Right cardiac atrium (tissue), 5 donors: Measurements from ENCODE around the gene FH. TPM values are rescaled to one million over a fixed set of nuclear protein-coding genes. Genes with fewer than 3 reads are reported as not detected.
A peak's percentile ranks its signal among the peaks of the same experiment; 100 is the strongest.

Experiments
- ATAC-seq, 2 donors: fragments of 200-7000 bp; cut with Tn5 transposase; one replicate each; pipeline versions ENCODE4 v1.8.0 to v1.9.1; 2020; ENCODE audit warnings: moderate library complexity in 2 of 2, mild to moderate bottlenecking in 1 of 2
- DNase-seq, 3 donors: peaks; one replicate each; pipeline ENCODE4 v3.0.0-alpha.2; 2020
- H3K27ac ChIP-seq: one replicate; pipeline ENCODE4 v1.5.1; 2013; ENCODE audit warnings: mild to moderate bottlenecking, low read length, control low read depth, moderate library complexity
- H3K27me3 ChIP-seq: one replicate; pipeline ENCODE4 v1.6.1; 2013; ENCODE audit not compliant: control insufficient read depth, insufficient read depth
- H3K4me1 ChIP-seq: one replicate; pipeline ENCODE4 v1.6.1; 2013; ENCODE audit warnings: low read length; ENCODE audit not compliant: control insufficient read depth, insufficient read depth
- H3K4me3 ChIP-seq: one replicate; pipeline ENCODE4 v1.5.1; 2013; ENCODE audit warnings: low read length, control low read depth
- H3K9me3 ChIP-seq: one replicate; pipeline ENCODE4 v1.6.1; 2013; ENCODE audit warnings: low read length; ENCODE audit not compliant: control insufficient read depth
- WGBS: extraction: QIAGEN DNeasy Blood & Tissue Kit; methylation state at CpG from one replicate; pipeline ENCODE4 v1.1.7; 2013; 5-methylcytosine and 5-hydroxymethylcytosine counted together
- intact Hi-C, 4 donors: fragments of 100-400 bp; cut with DNase I; formaldehyde crosslinking; loops; one replicate each; pipeline versions ENCODE4 v1.11.0 to v1.14.0; 2022 to 2023
- polyA plus RNA-seq: library from polyadenylated mRNA; stranded (reverse); fragments of 200-250 nt; gene quantifications from one replicate; pipeline ENCODE4 v1.2.3, GENCODE V29; 2013
- total RNA-seq, 4 donors: library from RNA; stranded (reverse); fragmentation: NEBNext Ultra II Directional; extraction: Animal tissue kit (Norgen Biotek cat#: 25700); gene quantifications; one replicate each; pipeline ENCODE4 v1.2.1, GENCODE V29; 2021
- donor health status: healthy with polysubstance abuse.
- donor health status: DM: no; HTN: yes; CAD: no.
- donor health status: DM: no; HTN: no; CAD: no.
- donor health status: DM: no; HTN: yes; CAD: no; lungs with severe emphysema.
- donor health status: DM: yes; HTN: yes; CAD: no.

The FH gene
- total and polyA plus RNA-seq, 5 donors, result 149 to 232 (median 169) TPM

- no peaks in the 10 kb centered on the region for H3K9me3 ChIP-seq
- no peak for DNase-seq
- ATAC-seq, result no peak
- no peak overlapping the region for H3K4me3 ChIP-seq
- intact Hi-C loops, result no loop called here
- 45% methylated on average over 2 of the region's 2 CpGs for WGBS
- no peak overlapping the region for H3K27ac ChIP-seq
- H3K4me1 ChIP-seq, result no peaks in the 10 kb centered on the region
- H3K27me3 ChIP-seq, result no peaks in the 10 kb centered on the region
Observed at GRCh38 chr1:241548008-241548407, 28.5 kb upstream of the FH start.

DNA sequence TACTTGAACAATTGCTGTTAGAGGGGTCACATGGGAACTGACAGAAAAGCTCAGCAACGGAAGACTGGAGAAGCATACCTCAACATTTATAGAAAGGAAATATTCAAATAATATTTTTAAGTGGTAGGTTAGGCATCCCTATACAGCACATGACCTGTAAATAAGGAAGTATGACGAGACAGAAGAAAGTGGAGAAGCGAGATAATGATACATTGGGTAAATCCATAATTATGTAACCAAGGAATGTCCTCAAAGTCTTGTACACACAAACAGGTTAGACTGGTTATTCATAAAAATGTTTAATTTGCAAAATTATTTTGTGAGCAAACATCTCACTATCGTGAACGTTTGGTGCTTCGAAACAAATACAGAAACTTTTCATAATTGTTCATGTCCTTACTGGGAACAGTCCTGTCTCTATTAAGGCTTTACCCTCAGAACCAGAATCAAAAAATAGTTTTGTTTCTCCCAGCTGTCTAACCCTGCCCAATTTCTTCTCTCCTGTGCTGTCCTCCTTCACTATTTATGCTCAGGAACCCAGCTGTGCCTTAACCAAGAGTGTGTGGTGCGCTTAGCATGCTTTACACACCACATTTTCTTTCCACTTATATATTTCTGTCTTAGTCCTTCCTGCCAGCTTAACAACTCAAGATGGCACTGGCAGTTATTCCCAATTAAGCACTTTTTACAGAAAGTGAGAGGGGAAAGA is 22.8 kb upstream of the FH start:
- intact Hi-C loops, result no loop called here
- Histone ChIP-seq H3K27me3 (no peaks in the 10 kb centered on the region), H3K4me1 (no peaks in the 10 kb centered on the region), H3K27ac (no peak overlapping the region), H3K4me3 (no peak overlapping the region), H3K9me3 (no peaks in the 10 kb centered on the region)
- 79% methylated on average over 7 of the region's 7 CpGs for WGBS
- DNase-seq (no peak), ATAC-seq (no peak)

GRCh38 chr1:241536969-241537368 is 17.4 kb upstream of the FH start:
- intact Hi-C loops, result loop anchor here in 2 of 4 donors (10.0 kb wide), 2 partner anchors 78 to 88 kb away; no protein-coding TSS in a partner anchor
- no peak for ATAC-seq
- Histone ChIP-seq H3K27me3 (no peaks in the 10 kb centered on the region), H3K27ac (no peak overlapping the region), H3K4me1 (no peaks in the 10 kb centered on the region), H3K4me3 (no peak overlapping the region), H3K9me3 (no peaks in the 10 kb centered on the region)
- no peak for DNase-seq
- 72% methylated on average over 2 of the region's 2 CpGs for WGBS

DNA sequence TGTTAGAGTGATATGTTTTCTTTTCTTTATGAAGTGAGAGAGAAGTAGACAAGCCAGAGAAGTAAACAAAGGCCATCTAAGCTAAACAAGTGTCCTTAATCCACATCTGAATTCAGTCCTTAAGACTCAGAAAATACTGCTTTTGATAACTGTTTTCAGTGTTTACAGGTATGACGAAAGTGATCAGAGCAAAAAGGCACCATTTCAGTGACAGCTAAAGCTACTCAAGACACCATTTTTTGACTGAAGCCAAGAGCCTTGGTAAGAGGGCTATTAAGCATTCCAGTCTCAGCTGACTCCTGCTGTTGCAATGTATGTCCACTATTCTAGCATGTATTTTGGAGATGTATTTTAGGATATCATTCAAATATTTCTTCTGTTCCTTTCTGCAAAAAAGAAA is 16.7 kb upstream of the FH start:
- no peak for DNase-seq
- WGBS, result 86% methylated on average over 1 of the region's 1 CpG
- intact Hi-C loops, result loop anchor here in 2 of 4 donors (10.0 kb wide), 2 partner anchors 78 to 88 kb away; no protein-coding TSS in a partner anchor

DNA sequence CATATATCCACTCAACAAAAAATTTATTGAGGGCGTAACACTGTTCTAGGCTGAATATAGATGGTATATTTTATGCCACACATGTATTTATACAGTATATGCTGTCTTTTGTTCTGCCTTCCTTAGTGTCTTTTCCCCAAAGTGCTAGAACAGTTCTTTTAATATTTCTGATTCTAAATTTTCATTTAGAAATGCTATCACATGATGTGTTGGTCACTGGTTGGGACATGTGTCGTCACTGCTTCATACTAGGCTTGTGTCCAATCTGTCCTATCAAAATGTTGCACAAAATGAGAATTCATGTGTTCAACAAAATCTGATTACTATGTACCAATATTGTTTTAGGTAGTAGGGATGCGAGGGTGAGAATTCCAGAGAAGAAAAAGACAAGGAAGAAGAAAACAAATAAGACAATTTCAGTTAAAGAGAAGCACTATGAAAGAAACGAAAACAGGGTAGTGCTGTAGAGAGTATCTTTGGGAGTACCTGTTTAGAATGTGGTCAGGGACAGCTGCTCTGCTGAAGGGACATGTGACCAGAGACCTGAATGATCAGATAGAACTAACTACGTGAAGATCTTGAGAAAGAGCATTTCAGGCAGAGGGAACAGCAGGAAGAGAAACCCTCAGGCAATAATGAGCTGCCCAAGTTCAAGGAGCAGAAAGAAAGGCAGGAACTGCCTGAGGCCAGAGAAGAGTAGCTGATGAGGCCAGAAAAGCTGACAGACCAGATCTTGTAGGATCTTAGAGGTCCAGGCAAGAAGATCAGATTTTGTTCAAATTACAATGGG is 14.0 kb upstream of the FH start:
- intact Hi-C loops, result loop anchor here in 2 of 4 donors (10.0 kb wide), 2 partner anchors 81 to 91 kb away; no protein-coding TSS in a partner anchor
- no peak for ATAC-seq
- Histone ChIP-seq H3K9me3 (no peaks in the 10 kb centered on the region), H3K4me3 (no peak overlapping the region), H3K27ac (no peak overlapping the region), H3K4me1 (no peaks in the 10 kb centered on the region), H3K27me3 (no peaks in the 10 kb centered on the region)
- DNase-seq, result no peak
- whole genome bisulfite sequencing, result 71% methylated on average over 5 of the region's 5 CpGs

More for the DNA sequence above, 16.7 kb upstream of the FH start:
- no peak overlapping the region for H3K27ac ChIP-seq
- no peaks in the 10 kb centered on the region for H3K27me3 ChIP-seq
- no peaks in the 10 kb centered on the region for H3K9me3 ChIP-seq
- no peaks in the 10 kb centered on the region for H3K4me1 ChIP-seq
- H3K4me3 ChIP-seq, result no peak overlapping the region
- ATAC-seq, result no peak

GRCh38 chr1:241532864-241533263 is 13.3 kb upstream of the FH start:
- WGBS, result 87% methylated on average over 7 of the region's 7 CpGs
- H3K4me3 ChIP-seq, result no peak overlapping the region

GRCh38 chr1:241532162-241532531 is 12.6 kb upstream of the FH start, which contains the start of gene KMO:
TSS of gene KMO (plus strand) at chr1:241532378. CDS start at chr1:241532445, 67 bp downstream.
- Histone ChIP-seq H3K27ac (no peak within 1 kb of the TSS), H3K27me3 (no peaks in the 10 kb centered on the region), H3K4me1 (no peaks in the 10 kb centered on the region), H3K4me3 (peak within 1 kb of the TSS; percentile 95), H3K9me3 (no peaks in the 10 kb centered on the region)
- peak in 1 of 2 donors; percentile 56 for ATAC-seq
- intact Hi-C loops, result loop anchor here in 2 of 4 donors (10.0 kb wide), 2 partner anchors 83 to 93 kb away; no protein-coding TSS in a partner anchor
- 3% methylated on average over 1 of the region's 1 CpG for WGBS
- DNase-seq, result no peak

More at GRCh38 chr1:241532864-241533263, 13.3 kb upstream of the FH start:
- no peaks in the 10 kb centered on the region for H3K9me3 ChIP-seq
- no peaks in the 10 kb centered on the region for H3K27me3 ChIP-seq
- no peak overlapping the region for H3K27ac ChIP-seq
- DNase-seq, result no peak
- ATAC-seq, result no peak
- intact Hi-C loops, result loop anchor here in 2 of 4 donors (10.0 kb wide), 2 partner anchors 82 to 92 kb away; no protein-coding TSS in a partner anchor
- H3K4me1 ChIP-seq, result no peaks in the 10 kb centered on the region

- intact Hi-C loops, result loop anchor here in 2 of 4 donors (10.0 kb wide), 2 partner anchors 83 to 93 kb away; no protein-coding TSS in a partner anchor
- Histone ChIP-seq H3K9me3 (no peaks in the 10 kb centered on the region), H3K27me3 (no peaks in the 10 kb centered on the region), H3K27ac (no peak overlapping the region), H3K4me1 (no peaks in the 10 kb centered on the region), H3K4me3 (peak overlapping the region; percentile 95)
- no peak for DNase-seq
- 5% methylated on average over 11 of the region's 11 CpGs for WGBS
- peak; percentile 80 to 84 for ATAC-seq
Observed at GRCh38 chr1:241531195-241532161, 11.9 kb upstream of the FH start.

- no peaks in the 10 kb centered on the region for H3K27me3 ChIP-seq
- DNase-seq (no peak), ATAC-seq (no peak)
- no peak overlapping the region for H3K4me3 ChIP-seq
- H3K4me1 ChIP-seq, result no peaks in the 10 kb centered on the region
- intact Hi-C loops, result loop anchor here in 1 of 4 donors (10.0 kb wide), 1 partner anchor 308 kb away; no protein-coding TSS in a partner anchor
- 62% methylated on average over 3 of the region's 3 CpGs for WGBS
- H3K9me3 ChIP-seq, result no peaks in the 10 kb centered on the region
- H3K27ac ChIP-seq, result no peak overlapping the region
Observed at GRCh38 chr1:241527146-241527545, 7.6 kb upstream of the FH start.

DNA sequence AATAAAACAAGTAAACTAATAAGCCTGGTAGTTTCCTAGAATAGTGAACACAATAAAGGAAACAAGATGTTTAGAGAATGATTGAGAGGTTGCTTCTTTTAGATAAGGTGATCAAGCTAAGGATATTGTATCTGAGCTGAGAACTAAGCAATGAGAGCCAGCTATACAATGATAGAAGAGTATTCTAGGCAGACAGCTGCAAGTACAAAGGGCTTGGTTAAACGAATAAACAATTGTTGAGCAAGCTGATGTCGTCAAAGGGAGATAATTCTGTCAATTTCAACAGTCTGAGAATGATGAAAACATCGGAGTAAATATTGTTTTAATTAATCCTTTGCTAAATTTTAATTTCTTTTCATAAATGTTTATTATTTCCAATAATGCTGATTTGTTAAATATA is 5.5 kb upstream of the FH start:
- Histone ChIP-seq H3K27ac (no peak overlapping the region), H3K27me3 (no peaks in the 10 kb centered on the region), H3K9me3 (no peaks in the 10 kb centered on the region), H3K4me1 (no peaks in the 10 kb centered on the region), H3K4me3 (no peak overlapping the region)
- intact Hi-C loops, result loop anchor here in 1 of 4 donors (10.0 kb wide), 1 partner anchor 310 kb away; no protein-coding TSS in a partner anchor
- 65% methylated on average over 3 of the region's 3 CpGs for WGBS
- no peak for ATAC-seq
- no peak for DNase-seq
